Upper lobe of right lung (tissue), 1 donor: ENCODE results near the gene MAPKAP1. TPM values are rescaled to one million over a fixed set of nuclear protein-coding genes. Genes with fewer than 3 reads are reported as not detected.

ENCODE experiments used
- ATAC-seq: fragments of 200-7000 bp; cut with Tn5 transposase; one replicate; pipeline ENCODE4 v1.9.1; 2020; ENCODE audit warnings: mild to moderate bottlenecking, moderate library complexity
- DNase-seq: peaks from one replicate; pipeline ENCODE4 v3.0.0-alpha.2; 2020
- H3K27ac ChIP-seq: fragments of 200-600 bp; one replicate; pipeline ENCODE4 v1.8.0; 2022
- H3K27me3 ChIP-seq: fragments of 200-600 bp; one replicate; pipeline ENCODE4 v1.8.0; 2022; ENCODE audit warnings: mild to moderate bottlenecking
- H3K36me3 ChIP-seq: fragments of 200-600 bp; one replicate; pipeline ENCODE4 v1.8.0; 2022
- H3K4me1 ChIP-seq: fragments of 200-600 bp; one replicate; pipeline ENCODE4 v1.8.0; 2022
- H3K4me3 ChIP-seq: fragments of 200-600 bp; one replicate; pipeline ENCODE4 v1.8.0; 2022; ENCODE audit warnings: mild to moderate bottlenecking
- H3K9me3 ChIP-seq: fragments of 200-600 bp; one replicate; pipeline ENCODE4 v1.8.0; 2022
- intact Hi-C: fragments of 100-400 bp; cut with DNase I; formaldehyde crosslinking; loops from one replicate; pipeline ENCODE4 v1.11.0; 2022
- total RNA-seq: library from RNA; stranded (reverse); fragmentation: NEBNext Ultra II Directional; extraction: Animal tissue kit (Norgen Biotek cat#: 25700); gene quantifications from one replicate; pipeline ENCODE4 v1.2.1, GENCODE V29; 2021
- TF ChIP-seq, protein P1 (sequence below): fragments of 200-600 bp; IDR thresholded peaks from one replicate; pipeline ENCODE4 v1.8.0; 2022; ENCODE audit warnings: antibody characterized with exemption
- donor health status: DM: no; HTN: yes; CAD: no; lungs with severe emphysema.

MAPKAP1 gene
- total RNA-seq, 1 donor from 2014 or later = 76.8 TPM

- H3K27me3 ChIP-seq = no peaks in the 10 kb centered on the region
- no peak overlapping the region for H3K4me3 ChIP-seq
- no peak for ATAC-seq
- intact Hi-C loops = no loop called here
- H3K27ac ChIP-seq = no peak overlapping the region
- DNase-seq = peak; percentile 46
- H3K36me3 ChIP-seq = no peaks in the 10 kb centered on the region
- no peaks in the 10 kb centered on the region for H3K9me3 ChIP-seq
- H3K4me1 ChIP-seq = no peaks in the 10 kb centered on the region
- TF ChIP-seq, protein P1, sequence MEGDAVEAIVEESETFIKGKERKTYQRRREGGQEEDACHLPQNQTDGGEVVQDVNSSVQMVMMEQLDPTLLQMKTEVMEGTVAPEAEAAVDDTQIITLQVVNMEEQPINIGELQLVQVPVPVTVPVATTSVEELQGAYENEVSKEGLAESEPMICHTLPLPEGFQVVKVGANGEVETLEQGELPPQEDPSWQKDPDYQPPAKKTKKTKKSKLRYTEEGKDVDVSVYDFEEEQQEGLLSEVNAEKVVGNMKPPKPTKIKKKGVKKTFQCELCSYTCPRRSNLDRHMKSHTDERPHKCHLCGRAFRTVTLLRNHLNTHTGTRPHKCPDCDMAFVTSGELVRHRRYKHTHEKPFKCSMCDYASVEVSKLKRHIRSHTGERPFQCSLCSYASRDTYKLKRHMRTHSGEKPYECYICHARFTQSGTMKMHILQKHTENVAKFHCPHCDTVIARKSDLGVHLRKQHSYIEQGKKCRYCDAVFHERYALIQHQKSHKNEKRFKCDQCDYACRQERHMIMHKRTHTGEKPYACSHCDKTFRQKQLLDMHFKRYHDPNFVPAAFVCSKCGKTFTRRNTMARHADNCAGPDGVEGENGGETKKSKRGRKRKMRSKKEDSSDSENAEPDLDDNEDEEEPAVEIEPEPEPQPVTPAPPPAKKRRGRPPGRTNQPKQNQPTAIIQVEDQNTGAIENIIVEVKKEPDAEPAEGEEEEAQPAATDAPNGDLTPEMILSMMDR = no peak
Measured at GRCh38 chr9:125432715-125433385, 274.2 kb downstream of the MAPKAP1 start.

GRCh38 chr9:125431741-125432271 lies 275.2 kb downstream of the MAPKAP1 start:
- Histone ChIP-seq H3K27me3 (no peaks in the 10 kb centered on the region), H3K27ac (no peak overlapping the region), H3K9me3 (no peaks in the 10 kb centered on the region), H3K4me1 (no peaks in the 10 kb centered on the region), H3K4me3 (no peak overlapping the region), H3K36me3 (no peaks in the 10 kb centered on the region)
- intact Hi-C loops = no loop called here
- no peak for ATAC-seq
- TF ChIP-seq, protein P1 = no peak
- peak; percentile 60 for DNase-seq

DNA sequence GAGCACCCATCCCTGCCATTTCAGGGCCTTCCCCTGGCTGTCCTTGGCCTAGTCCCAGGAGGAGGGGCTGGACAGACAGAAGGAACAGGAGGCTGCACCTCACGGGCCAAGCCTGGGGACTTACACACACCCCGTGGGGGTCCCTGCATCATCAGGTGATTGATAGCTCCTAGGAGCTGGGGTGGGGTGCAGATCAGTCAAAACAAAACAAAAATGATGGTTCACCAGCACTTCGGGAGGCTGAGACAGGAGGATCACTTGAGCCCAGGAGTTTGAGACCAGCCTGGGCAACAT lies 276.0 kb downstream of the MAPKAP1 start:
- ATAC-seq (no peak), DNase-seq (no peak)
- H3K9me3 ChIP-seq = no peaks in the 10 kb centered on the region
- no peaks in the 10 kb centered on the region for H3K27me3 ChIP-seq
- no peaks in the 10 kb centered on the region for H3K4me1 ChIP-seq
- H3K4me3 ChIP-seq = no peak overlapping the region
- no peaks in the 10 kb centered on the region for H3K36me3 ChIP-seq
- intact Hi-C loops = no loop called here
- TF ChIP-seq, protein P1 = no peak
- H3K27ac ChIP-seq = no peak overlapping the region

DNA sequence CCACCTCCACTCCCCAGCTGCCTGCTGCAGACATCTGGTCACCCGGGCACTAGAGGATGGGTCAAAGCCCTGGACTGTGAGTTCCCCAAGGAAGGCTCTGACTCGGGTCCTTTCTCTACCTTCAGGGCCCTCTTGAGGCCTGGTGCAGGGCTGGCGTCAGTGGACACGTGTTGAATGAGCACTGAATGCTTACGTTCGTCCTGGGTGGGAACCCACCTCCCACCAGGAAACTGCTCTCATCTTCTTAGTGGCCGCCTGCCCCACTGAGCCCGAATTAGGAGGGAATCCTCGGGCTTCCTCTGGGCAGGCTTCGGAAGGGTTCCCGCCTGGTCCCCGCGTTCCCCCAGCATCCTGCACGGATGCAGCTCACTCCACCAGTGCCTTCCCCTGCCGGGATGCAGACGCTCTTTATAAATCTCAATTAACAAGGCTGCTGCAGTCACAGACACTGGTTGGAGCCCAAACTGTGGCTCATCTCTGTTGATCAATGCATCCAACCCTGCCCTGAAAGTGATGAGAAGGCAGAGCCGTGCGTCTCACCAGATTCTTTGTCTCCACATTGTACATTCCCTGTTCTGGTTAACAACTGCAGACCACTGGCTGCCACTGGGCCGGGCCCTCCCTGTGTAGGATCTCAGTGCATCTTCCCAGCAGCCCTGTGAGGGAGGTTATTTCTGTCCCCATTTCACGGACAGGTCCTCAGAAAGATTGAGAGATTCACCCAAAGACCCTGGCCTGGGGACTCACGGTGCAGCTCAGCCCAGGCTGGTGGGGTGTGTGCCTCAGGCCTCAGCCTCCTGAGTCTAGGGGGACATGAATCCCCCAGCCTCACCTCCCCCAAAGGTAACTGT lies 276.6 kb downstream of the MAPKAP1 start:
- Histone ChIP-seq H3K4me3 (no peak overlapping the region), H3K36me3 (no peaks in the 10 kb centered on the region), H3K4me1 (no peaks in the 10 kb centered on the region), H3K27ac (no peak overlapping the region), H3K27me3 (no peaks in the 10 kb centered on the region), H3K9me3 (no peaks in the 10 kb centered on the region)
- TF ChIP-seq, protein P1 = no peak
- peak; percentile 48 for DNase-seq
- no peak for ATAC-seq
- intact Hi-C loops = no loop called here

GRCh38 chr9:125429476-125430160 lies 277.4 kb downstream of the MAPKAP1 start:
- H3K27me3 ChIP-seq = no peaks in the 10 kb centered on the region
- no peak overlapping the region for H3K4me3 ChIP-seq
- H3K36me3 ChIP-seq = no peaks in the 10 kb centered on the region
- no peak for DNase-seq
- TF ChIP-seq, protein P1 = no peak
- ATAC-seq = no peak
- no peak overlapping the region for H3K27ac ChIP-seq
- H3K9me3 ChIP-seq = no peaks in the 10 kb centered on the region
- no peaks in the 10 kb centered on the region for H3K4me1 ChIP-seq
- intact Hi-C loops = no loop called here
